H9 (cell line): Measurements from ENCODE around the gene TTC33. TPM values are rescaled to one million over a fixed set of nuclear protein-coding genes. Genes with fewer than 3 reads are reported as not detected.
"Not testable (repeated sequence)": the region's sequence is repeated elsewhere in the genome, so short reads cannot be mapped to it uniquely, and the experiment has no call there.

ENCODE experiments used
- DNase-seq: peaks from one replicate; pipeline ENCODE4 v3.0.0-alpha.2; 2017
- H2AFZ ChIP-seq: one replicate; pipeline ENCODE4 v1.6.1; 2013; ENCODE audit warnings: mild to moderate bottlenecking, low read length, control low read depth, moderate library complexity
- H2AK5ac ChIP-seq: 2 replicates; pipeline ENCODE4 v1.6.1; 2013; ENCODE audit warnings: low read length, control low read depth, mixed read lengths; ENCODE audit not compliant: insufficient read length
- H2BK120ac ChIP-seq: one replicate; pipeline ENCODE4 v1.6.1; 2013; ENCODE audit warnings: low read depth, mild to moderate bottlenecking, low read length, control low read depth, inconsistent platforms; ENCODE audit not compliant: poor library complexity, severe bottlenecking
- H2BK12ac ChIP-seq: 2 replicates; pipeline ENCODE4 v1.6.1; 2013; ENCODE audit warnings: low read length, control low read depth, mixed read lengths, low read depth; ENCODE audit not compliant: insufficient read length
- H2BK15ac ChIP-seq: 2 replicates; pipeline ENCODE4 v1.6.1; 2013; ENCODE audit warnings: low read depth, low read length, control low read depth
- H2BK20ac ChIP-seq: one replicate; pipeline ENCODE4 v1.6.1; 2013; ENCODE audit warnings: low read depth, mild to moderate bottlenecking, low read length, control low read depth, inconsistent platforms; ENCODE audit not compliant: poor library complexity, severe bottlenecking
- H2BK5ac ChIP-seq: 2 replicates; pipeline ENCODE4 v1.6.1; 2013; ENCODE audit warnings: low read length, control low read depth, mixed read lengths; ENCODE audit not compliant: insufficient read length
- H3K14ac ChIP-seq: 2 replicates; pipeline ENCODE4 v1.6.1; 2013; ENCODE audit warnings: low read length, control low read depth; ENCODE audit not compliant: insufficient read depth
- H3K18ac ChIP-seq: 2 replicates; pipeline ENCODE4 v1.6.1; 2013; ENCODE audit warnings: low read depth, mild to moderate bottlenecking, mixed read lengths, low read length, control low read depth; ENCODE audit not compliant: insufficient read length
- H3K23ac ChIP-seq: 2 replicates; pipeline ENCODE4 v1.6.1; 2013; ENCODE audit warnings: low read length, control low read depth, mixed read lengths, low read depth; ENCODE audit not compliant: insufficient read length
- H3K23me2 ChIP-seq: 2 replicates; pipeline ENCODE4 v1.6.1; 2013; ENCODE audit warnings: low read depth, mild to moderate bottlenecking, mixed read lengths, low read length, control low read depth; ENCODE audit not compliant: insufficient read length, poor library complexity, severe bottlenecking
- H3K27ac ChIP-seq: 2 replicates; pipeline ENCODE4 v1.5.1; 2013; ENCODE audit warnings: low read length, control low read depth, mixed read lengths, low read depth; ENCODE audit not compliant: insufficient read length
- H3K27me3 ChIP-seq: 2 replicates; pipeline ENCODE4 v1.6.1; 2013; ENCODE audit warnings: low read length, control low read depth, inconsistent platforms; ENCODE audit not compliant: insufficient read depth
- H3K4ac ChIP-seq: 2 replicates; pipeline ENCODE4 v1.6.1; 2013; ENCODE audit warnings: low read depth, mild to moderate bottlenecking, control low read depth, inconsistent platforms, low read length, moderate library complexity
- H3K4me1 ChIP-seq: 2 replicates; pipeline ENCODE4 v1.6.1; 2013; ENCODE audit warnings: low read length, control low read depth, inconsistent platforms; ENCODE audit not compliant: insufficient read depth
- H3K4me2 ChIP-seq: 2 replicates; pipeline ENCODE4 v1.6.1; 2013; ENCODE audit warnings: low read length, control low read depth, mixed read lengths; ENCODE audit not compliant: insufficient read length, insufficient read depth
- H3K56ac ChIP-seq: 2 replicates; pipeline ENCODE4 v1.6.1; 2013; ENCODE audit warnings: low read depth, mild to moderate bottlenecking, mixed read lengths, low read length, control low read depth; ENCODE audit not compliant: insufficient read length
- H3K79me1 ChIP-seq: 2 replicates; pipeline ENCODE4 v1.6.1; 2013; ENCODE audit warnings: low read depth, mild to moderate bottlenecking, moderate library complexity, low read length, control low read depth, inconsistent platforms; ENCODE audit not compliant: insufficient read depth, poor library complexity, severe bottlenecking
- H3K79me2 ChIP-seq: 2 replicates; pipeline ENCODE4 v1.6.1; 2013; ENCODE audit warnings: low read length, control low read depth, inconsistent platforms; ENCODE audit not compliant: insufficient read depth
- H3K9ac ChIP-seq: 2 replicates; pipeline ENCODE4 v1.6.1; 2013; ENCODE audit warnings: low read length, control low read depth, mixed read lengths; ENCODE audit not compliant: insufficient read length; ENCODE audit errors: extremely low read depth
- H3K9me3 ChIP-seq: one replicate; pipeline ENCODE4 v1.6.1; 2013; ENCODE audit warnings: low read depth, low read length, inconsistent platforms; ENCODE audit not compliant: control insufficient read depth
- H3T11ph ChIP-seq: one replicate; pipeline ENCODE4 v1.6.1; 2013; ENCODE audit warnings: mild to moderate bottlenecking, low read length, control low read depth, inconsistent platforms
- H4K20me1 ChIP-seq: one replicate; pipeline ENCODE4 v1.6.1; 2013; ENCODE audit not compliant: control insufficient read depth, insufficient read length, insufficient read depth
- H4K5ac ChIP-seq: 2 replicates; pipeline ENCODE4 v1.6.1; 2013; ENCODE audit warnings: low read depth, mild to moderate bottlenecking, mixed read lengths, low read length, control low read depth; ENCODE audit not compliant: insufficient read length
- H4K8ac ChIP-seq: replicated peaks from 2 replicates; pipeline ENCODE4 v1.6.1; 2013; ENCODE audit warnings: low read length, control low read depth, mixed read lengths, low read depth; ENCODE audit not compliant: insufficient read length
- H4K91ac ChIP-seq: 2 replicates; pipeline ENCODE4 v1.6.1; 2013; ENCODE audit warnings: low read depth, mild to moderate bottlenecking, moderate library complexity, mixed read lengths, low read length, control low read depth; ENCODE audit not compliant: insufficient read length
- H3K27ac Mint-ChIP-seq, 3 experiments: 2 replicates in 2 of 3; 3 replicates in 1 of 3; pipeline ENCODE4 v1.8.0; 2020 to 2021; ENCODE audit warnings: mixed read lengths in 3 of 3, mild to moderate bottlenecking in 1 of 3, moderate library complexity in 1 of 3
- H3K27me3 Mint-ChIP-seq: 2 replicates; pipeline ENCODE4 v1.8.0; 2021; ENCODE audit warnings: low read depth, mild to moderate bottlenecking, moderate library complexity, mixed read lengths
- H3K36me3 Mint-ChIP-seq, 3 experiments: 2 replicates in 2 of 3; 3 replicates in 1 of 3; pipeline ENCODE4 v1.8.0; 2020 to 2021; ENCODE audit warnings: low read depth in 3 of 3, mixed read lengths in 3 of 3; ENCODE audit not compliant: insufficient read depth in 1 of 3
- H3K4me1 Mint-ChIP-seq, 2 experiments: 2 replicates each; pipeline ENCODE4 v1.8.0; 2020; ENCODE audit warnings: mixed read lengths in 2 of 2
- H3K4me3 Mint-ChIP-seq, 2 experiments: 2 replicates in 1 of 2; 3 replicates in 1 of 2; pipeline ENCODE4 v1.8.0; 2020 to 2021; ENCODE audit warnings: mild to moderate bottlenecking in 2 of 2, mixed read lengths in 2 of 2, moderate library complexity in 1 of 2
- H3K9me3 Mint-ChIP-seq, 2 experiments: 2 replicates in 1 of 2; 3 replicates in 1 of 2; pipeline ENCODE4 v1.8.0; 2020; ENCODE audit warnings: mild to moderate bottlenecking in 2 of 2, mixed read lengths in 2 of 2, moderate library complexity in 1 of 2
- WGBS: extraction: QIAGEN DNeasy Blood & Tissue Kit; methylation state at CpG from one replicate; pipeline ENCODE4 v1.1.7; 2013; ENCODE audit warnings: missing lambda C conversion rate, low lambda C conversion rate, mixed read lengths; ENCODE audit not compliant: insufficient read length; ENCODE audit errors: extremely low coverage; 5-methylcytosine and 5-hydroxymethylcytosine counted together
- total RNA-seq: library from RNA; stranded (reverse); gene quantifications from 2 replicates; pipeline ENCODE4 v1.2.1, GENCODE V29; 2021

The TTC33 gene
- total RNA-seq, 1 experiment from 2014 or later, result 7.3 TPM

GRCh38 chr5:40794340-40794739 is 38.6 kb upstream of the TTC33 start:
- not testable (repeated sequence) for H2AK5ac ChIP-seq, H2BK20ac ChIP-seq, H3K14ac ChIP-seq, H3K4me2 ChIP-seq, H4K8ac ChIP-seq, H4K91ac ChIP-seq, H2AFZ ChIP-seq, H3K27ac ChIP-seq, DNase-seq, H3K27me3 Mint-ChIP-seq, H3K9ac ChIP-seq, H2BK5ac ChIP-seq, H3K56ac ChIP-seq, H3K27me3 ChIP-seq, H2BK15ac ChIP-seq, H3K27ac Mint-ChIP-seq, H2BK12ac ChIP-seq, H3K79me1 ChIP-seq, H3K4me1 ChIP-seq, H3K9me3 ChIP-seq, H3K9me3 Mint-ChIP-seq, H2BK120ac ChIP-seq, H3T11ph ChIP-seq, H3K4me3 Mint-ChIP-seq, H4K20me1 ChIP-seq, H3K18ac ChIP-seq, H3K4ac ChIP-seq, H3K23ac ChIP-seq, H3K23me2 ChIP-seq, H4K5ac ChIP-seq
- Mint-ChIP-seq H3K4me1 (peaks cover 10 to 19% of the 10 kb centered on the region in 2 experiments), H3K36me3 (peaks cover 11 to 17% (median 15%) of the 10 kb centered on the region in 3 experiments)
- H3K79me2 ChIP-seq, result peaks cover 45% of the 10 kb centered on the region; the same call in 1 of the 2 replicates

GRCh38 chr5:40792691-40793090 is 36.9 kb upstream of the TTC33 start:
- H3K56ac ChIP-seq, H3K23ac ChIP-seq, H3K4ac ChIP-seq, H3K14ac ChIP-seq, H3K4me1 ChIP-seq, H2BK120ac ChIP-seq, H3K27ac ChIP-seq, H3K79me1 ChIP-seq, H2BK12ac ChIP-seq, H3K27me3 ChIP-seq, H3K9me3 ChIP-seq, DNase-seq, H4K5ac ChIP-seq, H3K4me2 ChIP-seq, H3K9me3 Mint-ChIP-seq, H4K20me1 ChIP-seq, H3K9ac ChIP-seq, H3K4me3 Mint-ChIP-seq, H2BK20ac ChIP-seq, H2AK5ac ChIP-seq, H3K18ac ChIP-seq, H4K8ac ChIP-seq, H2BK15ac ChIP-seq, H2BK5ac ChIP-seq, H4K91ac ChIP-seq, H3T11ph ChIP-seq, H3K27me3 Mint-ChIP-seq, H3K27ac Mint-ChIP-seq, H3K23me2 ChIP-seq, H2AFZ ChIP-seq: not testable (repeated sequence)
- Mint-ChIP-seq H3K36me3 (peaks cover 25 to 31% (median 25%) of the 10 kb centered on the region in 3 experiments), H3K4me1 (peaks cover 7 to 13% of the 10 kb centered on the region in 2 experiments)
- peaks cover 56% of the 10 kb centered on the region; the same call in 1 of the 2 replicates for H3K79me2 ChIP-seq
- no CpG with 5 or more reads among the region's 10 CpGs for whole genome bisulfite sequencing
